ENCODE measurements around the gene IBA57. TPM values are rescaled to one million over a fixed set of nuclear protein-coding genes. Genes with fewer than 3 reads are reported as not detected.

IBA57 gene
- total RNA-seq, 1 donor from 2014 or later, result 14.5 TPM

- intact Hi-C loops (cut with micrococcal nuclease), result no loop called here
- CTCF ChIA-PET, result no interaction called here
- POLR2A ChIA-PET, result interaction anchor here (6.0 kb wide), 1 partner anchor 24 kb away, joined by 134 read pairs; the partner anchor contains the start of gene GUK1
- no peak for TF ChIP-seq CTCF (IDR thresholded peaks at IDR 0.05)
- DNase-seq (no peak), ATAC-seq (ENCODE audit: low read depth) (no peak)
- Mint-ChIP-seq H3K36me3 (ENCODE audit: low read depth) (no peaks in the 10 kb centered on the region), H3K4me1 (peaks cover 26% of the 10 kb centered on the region), H3K27me3 (no peaks in the 10 kb centered on the region), H3K9me3 (no peaks in the 10 kb centered on the region), H3K27ac (no peak overlapping the region), H3K4me3 (no peak overlapping the region)
These were observed 2.4 kb upstream of the IBA57 start for GRCh38 chr1:228163007-228163753.

GRCh38 chr1:228163776-228164519 is 1.7 kb upstream of the IBA57 start:
- CTCF ChIA-PET, result interaction anchor here (1.5 to 2.6 kb wide), 2 partner anchors 21 to 23 kb away, joined by 4 to 12 read pairs; partner anchors contain the start of gene GUK1
- Mint-ChIP-seq H3K27me3 (no peaks in the 10 kb centered on the region), H3K4me3 (peak overlapping the region; percentile 65), H3K4me1 (peaks cover 27% of the 10 kb centered on the region), H3K27ac (peak overlapping the region; percentile 82), H3K36me3 (ENCODE audit: low read depth) (peaks cover 5% of the 10 kb centered on the region), H3K9me3 (no peaks in the 10 kb centered on the region)
- POLR2A ChIA-PET, result interaction anchor here (0.5 to 6.0 kb wide), 4 partner anchors 21 to 323 kb away, joined by 4 to 134 read pairs (median 12); partner anchors contain the start of genes GUK1, RNF187 and TRIM11
- TF ChIP-seq CTCF (IDR thresholded peaks at IDR 0.05), result no peak
- no peak for ATAC-seq (ENCODE audit: low read depth)
- DNase-seq, result no peak
- intact Hi-C loops (cut with micrococcal nuclease), result no loop called here

GRCh38 chr1:228164561-228165371 is 838 bp upstream of the IBA57 start:
- H3K36me3 Mint-ChIP-seq (ENCODE audit: low read depth), result peaks cover 5% of the 10 kb centered on the region
- ChIA-PET POLR2A (interaction anchor here (0.5 to 6.0 kb wide), 27 partner anchors 9 to 1945 kb away, joined by 3 to 134 read pairs (median 6); partner anchors contain the start of genes ARF1, GUK1, JMJD4 and MRPL55), CTCF (interaction anchor here (0.5 to 2.6 kb wide), 7 partner anchors 22 to 350 kb away, joined by 3 to 20 read pairs (median 3); partner anchors contain the start of genes GUK1 and WNT3A)
- DNase-seq (no peak), ATAC-seq (ENCODE audit: low read depth) (no peak)
- peak overlapping the region; percentile 90 for H3K4me3 Mint-ChIP-seq
- peak overlapping the region; percentile 94 for H3K27ac Mint-ChIP-seq
- peaks cover 29% of the 10 kb centered on the region for H3K4me1 Mint-ChIP-seq
- no peak for TF ChIP-seq CTCF (IDR thresholded peaks at IDR 0.05)
- intact Hi-C loops (cut with micrococcal nuclease), result loop anchor here (1.0 to 5.0 kb wide), 8 partner anchors 24 to 1757 kb away; partner anchors contain the start of genes C1orf35, COQ8A, GUK1 and MRPL55
- H3K9me3 Mint-ChIP-seq, result no peaks in the 10 kb centered on the region
- H3K27me3 Mint-ChIP-seq, result no peaks in the 10 kb centered on the region

GRCh38 chr1:228166170-228166936 is 749 bp downstream of the IBA57 start:
- H3K4me3 Mint-ChIP-seq, result peak overlapping the region; percentile 81
- no peaks in the 10 kb centered on the region for H3K9me3 Mint-ChIP-seq
- POLR2A ChIA-PET, result interaction anchor here (0.7 to 6.0 kb wide), 17 partner anchors 8 to 431 kb away, joined by 3 to 134 read pairs (median 11); partner anchors contain the start of genes ARF1, GUK1, JMJD4 and MRPL55
- ATAC-seq (ENCODE audit: low read depth), result peak; percentile 0
- peaks cover 29% of the 10 kb centered on the region for H3K4me1 Mint-ChIP-seq
- H3K27ac Mint-ChIP-seq, result peak overlapping the region; percentile 83
- DNase-seq, result no peak
- H3K36me3 Mint-ChIP-seq (ENCODE audit: low read depth), result peaks cover 7% of the 10 kb centered on the region
- intact Hi-C loops (cut with micrococcal nuclease), result loop anchor here (1.0 to 5.0 kb wide), 10 partner anchors 8 to 1759 kb away; partner anchors contain the start of genes ARF1, COQ8A, JMJD4 and PARP1
- CTCF ChIA-PET, result interaction anchor here (1.1 to 2.7 kb wide), 7 partner anchors 26 to 348 kb away, joined by 3 to 27 read pairs (median 4); partner anchors contain the start of gene GUK1
- no peaks in the 10 kb centered on the region for H3K27me3 Mint-ChIP-seq
- no peak for TF ChIP-seq CTCF (IDR thresholded peaks at IDR 0.05)

All from activated B cell treated with CpG ODN at 0.5 μM for 24 hours (primary cell).